Testis (tissue), 2 donors: Measurements from ENCODE around the gene LRRC8A.

Source experiments
- POLR2A ChIP-seq: fragments of 450-650 bp; IDR thresholded peaks from one replicate; pipeline ENCODE4 v1.6.1; 2017; ENCODE audit warnings: antibody characterized with exemption, mild to moderate bottlenecking, moderate library complexity
- TF ChIP-seq, protein P1 (sequence below), 3 experiments: fragments of 450-650 bp in 2 of 3; fragments of 200-600 bp in 1 of 3; sonication (generic) in 1 of 3; IDR thresholded peaks; one replicate each; pipeline ENCODE4 v1.5.1; 2016 to 2019; ENCODE audit warnings: antibody characterized with exemption in 3 of 3, mild to moderate bottlenecking in 2 of 3, moderate library complexity in 1 of 3

DNA sequence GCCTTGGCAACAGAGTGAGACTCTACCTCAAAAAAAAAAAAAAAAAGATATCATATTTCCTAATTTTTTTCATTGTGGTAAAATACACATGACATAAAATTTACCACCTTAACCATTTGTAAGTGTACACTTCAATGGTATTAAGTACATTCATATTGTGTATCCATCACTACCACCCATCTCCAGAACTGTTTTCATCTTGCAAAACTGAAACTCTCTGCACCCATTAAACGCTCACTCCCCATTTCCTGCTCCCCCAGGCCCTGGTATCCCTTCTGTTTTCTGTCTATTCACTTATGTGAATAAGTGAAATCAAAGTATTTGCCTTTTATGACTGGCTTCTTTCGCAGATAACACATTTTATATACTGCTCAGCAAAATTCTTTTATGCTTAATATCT, 12.8 kb downstream of the LRRC8A start:
- TF ChIP-seq POLR2A = no peak
- TF ChIP-seq, protein P1, sequence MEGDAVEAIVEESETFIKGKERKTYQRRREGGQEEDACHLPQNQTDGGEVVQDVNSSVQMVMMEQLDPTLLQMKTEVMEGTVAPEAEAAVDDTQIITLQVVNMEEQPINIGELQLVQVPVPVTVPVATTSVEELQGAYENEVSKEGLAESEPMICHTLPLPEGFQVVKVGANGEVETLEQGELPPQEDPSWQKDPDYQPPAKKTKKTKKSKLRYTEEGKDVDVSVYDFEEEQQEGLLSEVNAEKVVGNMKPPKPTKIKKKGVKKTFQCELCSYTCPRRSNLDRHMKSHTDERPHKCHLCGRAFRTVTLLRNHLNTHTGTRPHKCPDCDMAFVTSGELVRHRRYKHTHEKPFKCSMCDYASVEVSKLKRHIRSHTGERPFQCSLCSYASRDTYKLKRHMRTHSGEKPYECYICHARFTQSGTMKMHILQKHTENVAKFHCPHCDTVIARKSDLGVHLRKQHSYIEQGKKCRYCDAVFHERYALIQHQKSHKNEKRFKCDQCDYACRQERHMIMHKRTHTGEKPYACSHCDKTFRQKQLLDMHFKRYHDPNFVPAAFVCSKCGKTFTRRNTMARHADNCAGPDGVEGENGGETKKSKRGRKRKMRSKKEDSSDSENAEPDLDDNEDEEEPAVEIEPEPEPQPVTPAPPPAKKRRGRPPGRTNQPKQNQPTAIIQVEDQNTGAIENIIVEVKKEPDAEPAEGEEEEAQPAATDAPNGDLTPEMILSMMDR (IDR thresholded peaks at IDR 0.05) = no peak
